Measurements from ENCODE around the gene PRUNE2.

Gene PRUNE2

DNA sequence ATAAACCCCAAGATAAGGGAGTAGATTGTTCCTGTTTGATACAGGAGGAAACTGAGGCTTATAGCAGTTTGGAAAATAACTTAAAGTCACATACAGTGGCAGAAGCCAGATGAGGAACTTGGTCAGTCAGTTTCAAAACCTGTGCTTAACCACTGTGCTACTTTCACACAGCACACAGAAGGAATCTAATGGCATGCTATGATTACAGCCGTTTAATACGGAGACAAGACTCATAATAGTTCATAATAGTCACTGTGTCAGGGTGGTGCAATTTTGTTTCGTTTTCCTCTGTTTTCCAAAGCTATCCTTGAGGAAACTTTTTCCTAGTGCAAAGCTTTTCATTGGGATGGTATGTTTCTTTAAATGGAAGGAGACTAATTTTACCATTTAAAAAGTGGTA lies 334.6 kb downstream of the PRUNE2 start:
- H3K27me3 Mint-ChIP-seq = peaks cover 17% of the 10 kb centered on the region
- ATAC-seq (ENCODE audit: low read depth) (peak; percentile 63), DNase-seq (ENCODE audit: low spot score in 2 of 2) (no peak)
- H3K4me1 Mint-ChIP-seq = peaks cover 4% of the 10 kb centered on the region
- no peak overlapping the region for H3K27ac Mint-ChIP-seq
- H3K4me3 Mint-ChIP-seq = no peak overlapping the region
- peaks cover 8% of the 10 kb centered on the region for H3K9me3 Mint-ChIP-seq
- peaks cover 2% of the 10 kb centered on the region for H3K36me3 Mint-ChIP-seq

GRCh38 chr9:76570826-76571225 lies 335.1 kb downstream of the PRUNE2 start:
- ATAC-seq (ENCODE audit: low read depth) (no peak), DNase-seq (ENCODE audit: low spot score in 2 of 2) (no peak)
- Mint-ChIP-seq H3K9me3 (peaks cover 8% of the 10 kb centered on the region), H3K27me3 (peaks cover 16% of the 10 kb centered on the region), H3K27ac (no peak overlapping the region), H3K4me3 (no peak overlapping the region), H3K36me3 (peaks cover 2% of the 10 kb centered on the region), H3K4me1 (peaks cover 2% of the 10 kb centered on the region)

DNA sequence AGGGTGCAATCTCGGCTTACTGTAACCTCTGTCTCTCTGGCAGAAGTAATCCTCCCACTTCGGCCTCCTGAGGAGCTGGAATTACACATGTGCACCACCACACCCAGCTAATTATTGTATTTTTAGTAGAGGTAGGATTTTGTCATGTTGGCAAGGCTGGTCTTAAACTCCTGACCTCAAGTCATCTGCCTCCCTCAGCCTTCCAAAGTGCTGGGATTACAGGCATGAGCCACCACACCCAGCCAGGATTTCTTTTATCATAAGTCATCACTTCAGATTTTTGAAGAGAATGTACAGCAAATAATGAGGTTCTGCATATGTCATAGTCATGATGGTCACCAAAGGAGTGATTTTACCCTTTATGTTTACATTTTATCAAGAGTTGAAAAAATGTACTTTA lies 338.8 kb downstream of the PRUNE2 start:
- no peak for DNase-seq (ENCODE audit: low spot score in 2 of 2)
- Mint-ChIP-seq H3K36me3 (peaks cover 2% of the 10 kb centered on the region), H3K4me3 (no peak overlapping the region), H3K9me3 (peaks cover 8% of the 10 kb centered on the region), H3K4me1 (peaks cover 3% of the 10 kb centered on the region), H3K27ac (no peak overlapping the region), H3K27me3 (peaks cover 8% of the 10 kb centered on the region)
- no peak for ATAC-seq (ENCODE audit: low read depth)

DNA sequence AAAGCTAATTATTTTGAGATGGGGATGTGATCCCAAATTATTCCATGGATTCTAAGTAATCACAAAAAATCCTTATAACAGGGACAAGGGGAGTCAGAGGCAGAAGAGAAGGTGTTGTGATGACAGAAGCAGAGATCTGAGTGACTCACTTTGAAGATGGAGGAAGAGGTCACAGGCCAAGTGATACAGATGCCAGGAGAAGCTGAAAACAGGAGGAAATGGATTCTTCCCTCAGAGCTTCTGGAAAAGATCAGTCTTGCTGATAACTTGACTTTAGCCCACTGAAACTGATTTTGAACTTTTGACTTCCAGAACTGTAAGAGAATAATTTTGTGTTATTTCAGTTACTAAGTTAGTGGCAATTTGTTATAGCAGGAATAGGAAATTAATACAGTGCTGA lies 341.6 kb downstream of the PRUNE2 start:
- peaks cover 2% of the 10 kb centered on the region for H3K36me3 Mint-ChIP-seq
- DNase-seq (ENCODE audit: low spot score in 2 of 2) = no peak
- H3K4me3 Mint-ChIP-seq = no peak overlapping the region
- H3K27me3 Mint-ChIP-seq = peaks cover 4% of the 10 kb centered on the region
- H3K27ac Mint-ChIP-seq = no peak overlapping the region
- H3K9me3 Mint-ChIP-seq = peaks cover 2% of the 10 kb centered on the region
- ATAC-seq (ENCODE audit: low read depth) = no peak
- H3K4me1 Mint-ChIP-seq = peaks cover 7% of the 10 kb centered on the region

DNA sequence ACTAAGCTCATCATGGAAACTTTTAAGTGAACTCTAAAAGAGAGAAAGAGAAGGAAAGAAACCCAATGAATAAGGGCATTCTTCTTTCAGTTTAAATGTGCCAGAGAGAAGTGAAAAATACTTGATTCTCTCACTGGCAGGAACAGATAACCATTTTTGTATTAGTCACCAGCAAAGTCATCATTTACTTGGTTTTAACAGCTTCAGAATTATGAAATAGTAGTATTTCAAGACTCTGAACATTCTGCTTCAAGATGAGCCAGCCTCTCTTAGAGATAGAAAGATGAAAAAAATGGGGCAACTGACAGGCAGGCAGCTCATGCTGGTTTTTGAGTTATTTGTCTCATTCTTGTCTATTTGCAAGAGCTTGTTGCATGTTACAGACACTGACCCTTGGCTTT lies 343.4 kb downstream of the PRUNE2 start:
- peaks cover 3% of the 10 kb centered on the region for H3K27me3 Mint-ChIP-seq
- no peak overlapping the region for H3K27ac Mint-ChIP-seq
- H3K4me1 Mint-ChIP-seq = peaks cover 7% of the 10 kb centered on the region
- H3K4me3 Mint-ChIP-seq = no peak overlapping the region
- ATAC-seq (ENCODE audit: low read depth) = no peak
- DNase-seq (ENCODE audit: low spot score in 2 of 2) = no peak
- H3K36me3 Mint-ChIP-seq = peaks cover 1% of the 10 kb centered on the region
- H3K9me3 Mint-ChIP-seq = peaks cover 3% of the 10 kb centered on the region

GRCh38 chr9:76561900-76562299 lies 344.0 kb downstream of the PRUNE2 start:
- Mint-ChIP-seq H3K9me3 (peaks cover 3% of the 10 kb centered on the region), H3K4me3 (no peak overlapping the region), H3K27ac (no peak overlapping the region), H3K27me3 (peaks cover 3% of the 10 kb centered on the region), H3K36me3 (peaks cover 1% of the 10 kb centered on the region), H3K4me1 (peaks cover 7% of the 10 kb centered on the region)
- ATAC-seq (ENCODE audit: low read depth) (no peak), DNase-seq (ENCODE audit: low spot score in 2 of 2) (no peak)

Data from memory B cell (primary cell).